H9 (cell line): Measurements from ENCODE around the gene TARBP1. TPM values are rescaled to one million over a fixed set of nuclear protein-coding genes. Genes with fewer than 3 reads are reported as not detected.

Experiments used
- DNase-seq: peaks from one replicate; pipeline ENCODE4 v3.0.0-alpha.2; 2017
- H2AFZ ChIP-seq: one replicate; pipeline ENCODE4 v1.6.1; 2013; ENCODE audit warnings: mild to moderate bottlenecking, low read length, control low read depth, moderate library complexity
- H2AK5ac ChIP-seq: 2 replicates; pipeline ENCODE4 v1.6.1; 2013; ENCODE audit warnings: low read length, control low read depth, mixed read lengths; ENCODE audit not compliant: insufficient read length
- H2BK120ac ChIP-seq: one replicate; pipeline ENCODE4 v1.6.1; 2013; ENCODE audit warnings: low read depth, mild to moderate bottlenecking, low read length, control low read depth, inconsistent platforms; ENCODE audit not compliant: poor library complexity, severe bottlenecking
- H2BK12ac ChIP-seq: 2 replicates; pipeline ENCODE4 v1.6.1; 2013; ENCODE audit warnings: low read length, control low read depth, mixed read lengths, low read depth; ENCODE audit not compliant: insufficient read length
- H2BK15ac ChIP-seq: 2 replicates; pipeline ENCODE4 v1.6.1; 2013; ENCODE audit warnings: low read depth, low read length, control low read depth
- H2BK20ac ChIP-seq: one replicate; pipeline ENCODE4 v1.6.1; 2013; ENCODE audit warnings: low read depth, mild to moderate bottlenecking, low read length, control low read depth, inconsistent platforms; ENCODE audit not compliant: poor library complexity, severe bottlenecking
- H2BK5ac ChIP-seq: 2 replicates; pipeline ENCODE4 v1.6.1; 2013; ENCODE audit warnings: low read length, control low read depth, mixed read lengths; ENCODE audit not compliant: insufficient read length
- H3K14ac ChIP-seq: 2 replicates; pipeline ENCODE4 v1.6.1; 2013; ENCODE audit warnings: low read length, control low read depth; ENCODE audit not compliant: insufficient read depth
- H3K18ac ChIP-seq: 2 replicates; pipeline ENCODE4 v1.6.1; 2013; ENCODE audit warnings: low read depth, mild to moderate bottlenecking, mixed read lengths, low read length, control low read depth; ENCODE audit not compliant: insufficient read length
- H3K23ac ChIP-seq: 2 replicates; pipeline ENCODE4 v1.6.1; 2013; ENCODE audit warnings: low read length, control low read depth, mixed read lengths, low read depth; ENCODE audit not compliant: insufficient read length
- H3K23me2 ChIP-seq: 2 replicates; pipeline ENCODE4 v1.6.1; 2013; ENCODE audit warnings: low read depth, mild to moderate bottlenecking, mixed read lengths, low read length, control low read depth; ENCODE audit not compliant: insufficient read length, poor library complexity, severe bottlenecking
- H3K27ac ChIP-seq: 2 replicates; pipeline ENCODE4 v1.5.1; 2013; ENCODE audit warnings: low read length, control low read depth, mixed read lengths, low read depth; ENCODE audit not compliant: insufficient read length
- H3K27me3 ChIP-seq: 2 replicates; pipeline ENCODE4 v1.6.1; 2013; ENCODE audit warnings: low read length, control low read depth, inconsistent platforms; ENCODE audit not compliant: insufficient read depth
- H3K4ac ChIP-seq: 2 replicates; pipeline ENCODE4 v1.6.1; 2013; ENCODE audit warnings: low read depth, mild to moderate bottlenecking, control low read depth, inconsistent platforms, low read length, moderate library complexity
- H3K4me1 ChIP-seq: 2 replicates; pipeline ENCODE4 v1.6.1; 2013; ENCODE audit warnings: low read length, control low read depth, inconsistent platforms; ENCODE audit not compliant: insufficient read depth
- H3K4me2 ChIP-seq: 2 replicates; pipeline ENCODE4 v1.6.1; 2013; ENCODE audit warnings: low read length, control low read depth, mixed read lengths; ENCODE audit not compliant: insufficient read length, insufficient read depth
- H3K56ac ChIP-seq: 2 replicates; pipeline ENCODE4 v1.6.1; 2013; ENCODE audit warnings: low read depth, mild to moderate bottlenecking, mixed read lengths, low read length, control low read depth; ENCODE audit not compliant: insufficient read length
- H3K79me1 ChIP-seq: 2 replicates; pipeline ENCODE4 v1.6.1; 2013; ENCODE audit warnings: low read depth, mild to moderate bottlenecking, moderate library complexity, low read length, control low read depth, inconsistent platforms; ENCODE audit not compliant: insufficient read depth, poor library complexity, severe bottlenecking
- H3K79me2 ChIP-seq: 2 replicates; pipeline ENCODE4 v1.6.1; 2013; ENCODE audit warnings: low read length, control low read depth, inconsistent platforms; ENCODE audit not compliant: insufficient read depth
- H3K9ac ChIP-seq: 2 replicates; pipeline ENCODE4 v1.6.1; 2013; ENCODE audit warnings: low read length, control low read depth, mixed read lengths; ENCODE audit not compliant: insufficient read length; ENCODE audit errors: extremely low read depth
- H3K9me3 ChIP-seq: one replicate; pipeline ENCODE4 v1.6.1; 2013; ENCODE audit warnings: low read depth, low read length, inconsistent platforms; ENCODE audit not compliant: control insufficient read depth
- H3T11ph ChIP-seq: one replicate; pipeline ENCODE4 v1.6.1; 2013; ENCODE audit warnings: mild to moderate bottlenecking, low read length, control low read depth, inconsistent platforms
- H4K20me1 ChIP-seq: one replicate; pipeline ENCODE4 v1.6.1; 2013; ENCODE audit not compliant: control insufficient read depth, insufficient read length, insufficient read depth
- H4K5ac ChIP-seq: 2 replicates; pipeline ENCODE4 v1.6.1; 2013; ENCODE audit warnings: low read depth, mild to moderate bottlenecking, mixed read lengths, low read length, control low read depth; ENCODE audit not compliant: insufficient read length
- H4K8ac ChIP-seq: replicated peaks from 2 replicates; pipeline ENCODE4 v1.6.1; 2013; ENCODE audit warnings: low read length, control low read depth, mixed read lengths, low read depth; ENCODE audit not compliant: insufficient read length
- H4K91ac ChIP-seq: 2 replicates; pipeline ENCODE4 v1.6.1; 2013; ENCODE audit warnings: low read depth, mild to moderate bottlenecking, moderate library complexity, mixed read lengths, low read length, control low read depth; ENCODE audit not compliant: insufficient read length
- H3K27ac Mint-ChIP-seq, 3 experiments: 2 replicates in 2 of 3; 3 replicates in 1 of 3; pipeline ENCODE4 v1.8.0; 2020 to 2021; ENCODE audit warnings: mixed read lengths in 3 of 3, mild to moderate bottlenecking in 1 of 3, moderate library complexity in 1 of 3
- H3K27me3 Mint-ChIP-seq: 2 replicates; pipeline ENCODE4 v1.8.0; 2021; ENCODE audit warnings: low read depth, mild to moderate bottlenecking, moderate library complexity, mixed read lengths
- H3K36me3 Mint-ChIP-seq, 3 experiments: 2 replicates in 2 of 3; 3 replicates in 1 of 3; pipeline ENCODE4 v1.8.0; 2020 to 2021; ENCODE audit warnings: low read depth in 3 of 3, mixed read lengths in 3 of 3; ENCODE audit not compliant: insufficient read depth in 1 of 3
- H3K4me1 Mint-ChIP-seq, 2 experiments: 2 replicates each; pipeline ENCODE4 v1.8.0; 2020; ENCODE audit warnings: mixed read lengths in 2 of 2
- H3K4me3 Mint-ChIP-seq, 2 experiments: 2 replicates in 1 of 2; 3 replicates in 1 of 2; pipeline ENCODE4 v1.8.0; 2020 to 2021; ENCODE audit warnings: mild to moderate bottlenecking in 2 of 2, mixed read lengths in 2 of 2, moderate library complexity in 1 of 2
- H3K9me3 Mint-ChIP-seq, 2 experiments: 2 replicates in 1 of 2; 3 replicates in 1 of 2; pipeline ENCODE4 v1.8.0; 2020; ENCODE audit warnings: mild to moderate bottlenecking in 2 of 2, mixed read lengths in 2 of 2, moderate library complexity in 1 of 2
- total RNA-seq: library from RNA; stranded (reverse); gene quantifications from 2 replicates; pipeline ENCODE4 v1.2.1, GENCODE V29; 2021
- TF ChIP-seq, protein P1 (sequence below): fragments of 200-600 bp; sonication (generic); conservative IDR thresholded peaks from 3 replicates; pipeline ENCODE4 v1.8.0; 2021; ENCODE audit warnings: antibody characterized with exemption, mild to moderate bottlenecking

The TARBP1 gene
- total RNA-seq, 1 experiment from 2014 or later, result 20.2 TPM

DNA sequence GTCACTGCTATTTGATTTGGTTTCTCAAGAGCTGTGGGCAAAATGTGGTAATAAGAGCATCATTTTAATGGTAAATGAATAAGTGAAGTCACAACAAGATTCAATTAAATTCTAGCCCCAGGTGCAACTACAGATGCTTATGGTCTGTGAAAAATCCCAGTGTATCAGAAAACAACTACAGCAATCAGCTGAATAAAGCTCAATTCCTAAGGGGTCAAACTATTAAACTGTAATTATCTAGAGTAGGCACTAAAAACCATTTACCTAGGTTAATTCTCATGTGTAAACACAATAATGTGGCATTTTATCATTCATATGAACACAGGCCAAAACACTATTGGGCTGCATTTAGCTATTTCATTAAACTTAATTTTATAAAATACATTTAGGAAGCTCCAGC, 9.6 kb downstream of the TARBP1 start:
- Mint-ChIP-seq H3K27me3 (no peaks in the 10 kb centered on the region), H3K36me3 (peaks cover 13 to 36% (median 34%) of the 10 kb centered on the region in 3 experiments; a peak in 6 of 7 replicates), H3K4me1 (peaks cover 0 to 3% of the 10 kb centered on the region in 2 experiments; a peak in 1 of 4 replicates), H3K9me3 (no peaks in the 10 kb centered on the region), H3K4me3 (no peak overlapping the region), H3K27ac (no peak overlapping the region)
- H2BK12ac ChIP-seq, result no peak overlapping the region
- H3K4me1 ChIP-seq, result no peaks in the 10 kb centered on the region
- no peak overlapping the region for H2BK20ac ChIP-seq
- no peak overlapping the region for H2AFZ ChIP-seq
- H3K4ac ChIP-seq, result no peak overlapping the region
- H3K9me3 ChIP-seq, result no peaks in the 10 kb centered on the region
- H2BK15ac ChIP-seq, result no peak overlapping the region
- H3K27me3 ChIP-seq, result no peaks in the 10 kb centered on the region
- H2BK120ac ChIP-seq, result no peak overlapping the region
- H3K79me2 ChIP-seq, result no peaks in the 10 kb centered on the region; the same call in 1 of the 2 replicates
- TF ChIP-seq, protein P1, sequence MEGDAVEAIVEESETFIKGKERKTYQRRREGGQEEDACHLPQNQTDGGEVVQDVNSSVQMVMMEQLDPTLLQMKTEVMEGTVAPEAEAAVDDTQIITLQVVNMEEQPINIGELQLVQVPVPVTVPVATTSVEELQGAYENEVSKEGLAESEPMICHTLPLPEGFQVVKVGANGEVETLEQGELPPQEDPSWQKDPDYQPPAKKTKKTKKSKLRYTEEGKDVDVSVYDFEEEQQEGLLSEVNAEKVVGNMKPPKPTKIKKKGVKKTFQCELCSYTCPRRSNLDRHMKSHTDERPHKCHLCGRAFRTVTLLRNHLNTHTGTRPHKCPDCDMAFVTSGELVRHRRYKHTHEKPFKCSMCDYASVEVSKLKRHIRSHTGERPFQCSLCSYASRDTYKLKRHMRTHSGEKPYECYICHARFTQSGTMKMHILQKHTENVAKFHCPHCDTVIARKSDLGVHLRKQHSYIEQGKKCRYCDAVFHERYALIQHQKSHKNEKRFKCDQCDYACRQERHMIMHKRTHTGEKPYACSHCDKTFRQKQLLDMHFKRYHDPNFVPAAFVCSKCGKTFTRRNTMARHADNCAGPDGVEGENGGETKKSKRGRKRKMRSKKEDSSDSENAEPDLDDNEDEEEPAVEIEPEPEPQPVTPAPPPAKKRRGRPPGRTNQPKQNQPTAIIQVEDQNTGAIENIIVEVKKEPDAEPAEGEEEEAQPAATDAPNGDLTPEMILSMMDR, result no peak
- no peak overlapping the region for H2AK5ac ChIP-seq
- no peak overlapping the region for H3T11ph ChIP-seq
- no peak overlapping the region for H4K91ac ChIP-seq
- H3K4me2 ChIP-seq, result no peak overlapping the region
- H3K27ac ChIP-seq, result no peak overlapping the region
- H3K18ac ChIP-seq, result no peak overlapping the region
- H3K9ac ChIP-seq, result no peak overlapping the region
- no peaks in the 10 kb centered on the region for H3K79me1 ChIP-seq
- H3K23ac ChIP-seq, result no peak overlapping the region
- H2BK5ac ChIP-seq, result no peak overlapping the region
- no peak overlapping the region for H3K56ac ChIP-seq
- no peak for DNase-seq
- H4K8ac ChIP-seq, result no peak overlapping the region
- H3K23me2 ChIP-seq, result no peaks in the 10 kb centered on the region
- no peak overlapping the region for H4K5ac ChIP-seq
- no peak overlapping the region for H3K14ac ChIP-seq
- no peaks in the 10 kb centered on the region for H4K20me1 ChIP-seq
